Measurements from ENCODE around the gene POLR2F.
"Not testable (repeated sequence)": the region's sequence is repeated elsewhere in the genome, so short reads cannot be mapped to it uniquely, and the experiment has no call there.

The POLR2F gene

DNA sequence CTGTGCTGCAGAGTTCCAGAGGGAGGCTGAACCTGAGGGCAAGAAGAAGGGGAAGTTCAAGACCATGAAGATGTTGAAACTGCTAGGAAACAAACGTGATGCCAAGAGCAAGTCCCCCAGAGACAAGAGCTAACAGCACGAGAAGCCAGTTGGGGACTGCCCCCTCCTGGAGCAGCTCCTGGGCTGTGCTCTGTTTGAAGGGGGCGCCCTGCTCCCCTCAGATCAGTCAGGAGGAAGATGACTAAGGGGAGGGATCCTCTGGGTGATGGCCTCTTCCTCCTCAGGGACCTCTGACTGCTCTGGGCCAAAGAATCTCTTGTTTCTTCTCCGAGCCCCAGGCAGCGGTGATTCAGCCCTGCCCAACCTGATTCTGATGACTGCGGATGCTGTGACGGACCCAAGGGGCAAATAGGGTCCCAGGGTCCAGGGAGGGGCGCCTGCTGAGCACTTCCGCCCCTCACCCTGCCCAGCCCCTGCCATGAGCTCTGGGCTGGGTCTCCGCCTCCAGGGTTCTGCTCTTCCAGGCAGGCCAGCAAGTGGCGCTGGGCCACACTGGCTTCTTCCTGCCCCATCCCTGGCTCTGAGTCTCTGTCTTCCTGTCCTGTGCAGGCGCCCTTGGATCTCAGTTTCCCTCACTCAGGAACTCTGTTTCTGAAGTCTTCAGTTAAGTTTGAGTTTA is 12.7 kb upstream of the POLR2F start:
- TF ChIP-seq, protein P1, sequence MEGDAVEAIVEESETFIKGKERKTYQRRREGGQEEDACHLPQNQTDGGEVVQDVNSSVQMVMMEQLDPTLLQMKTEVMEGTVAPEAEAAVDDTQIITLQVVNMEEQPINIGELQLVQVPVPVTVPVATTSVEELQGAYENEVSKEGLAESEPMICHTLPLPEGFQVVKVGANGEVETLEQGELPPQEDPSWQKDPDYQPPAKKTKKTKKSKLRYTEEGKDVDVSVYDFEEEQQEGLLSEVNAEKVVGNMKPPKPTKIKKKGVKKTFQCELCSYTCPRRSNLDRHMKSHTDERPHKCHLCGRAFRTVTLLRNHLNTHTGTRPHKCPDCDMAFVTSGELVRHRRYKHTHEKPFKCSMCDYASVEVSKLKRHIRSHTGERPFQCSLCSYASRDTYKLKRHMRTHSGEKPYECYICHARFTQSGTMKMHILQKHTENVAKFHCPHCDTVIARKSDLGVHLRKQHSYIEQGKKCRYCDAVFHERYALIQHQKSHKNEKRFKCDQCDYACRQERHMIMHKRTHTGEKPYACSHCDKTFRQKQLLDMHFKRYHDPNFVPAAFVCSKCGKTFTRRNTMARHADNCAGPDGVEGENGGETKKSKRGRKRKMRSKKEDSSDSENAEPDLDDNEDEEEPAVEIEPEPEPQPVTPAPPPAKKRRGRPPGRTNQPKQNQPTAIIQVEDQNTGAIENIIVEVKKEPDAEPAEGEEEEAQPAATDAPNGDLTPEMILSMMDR (IDR thresholded peaks at IDR 0.05; ENCODE audit: low read depth, low read length, missing control alignments): no peak
- H3K4me3 ChIP-seq (ENCODE audit: low read depth, low read length): no peak overlapping the region
- in situ Hi-C loops (cut with HindIII; ENCODE audit: low sequenced_read_pairs): no loop called here
- DNase-seq (ENCODE audit: low read depth): no peak

GRCh38 chr22:37942133-37942532 is 11.4 kb upstream of the POLR2F start:
- DNase-seq (ENCODE audit: low read depth): no peak
- TF ChIP-seq, protein P1 (IDR thresholded peaks at IDR 0.05; ENCODE audit: low read depth, low read length, missing control alignments): no peak
- in situ Hi-C loops (cut with HindIII; ENCODE audit: low sequenced_read_pairs): no loop called here
- H3K4me3 ChIP-seq (ENCODE audit: low read depth, low read length): no peak overlapping the region

DNA sequence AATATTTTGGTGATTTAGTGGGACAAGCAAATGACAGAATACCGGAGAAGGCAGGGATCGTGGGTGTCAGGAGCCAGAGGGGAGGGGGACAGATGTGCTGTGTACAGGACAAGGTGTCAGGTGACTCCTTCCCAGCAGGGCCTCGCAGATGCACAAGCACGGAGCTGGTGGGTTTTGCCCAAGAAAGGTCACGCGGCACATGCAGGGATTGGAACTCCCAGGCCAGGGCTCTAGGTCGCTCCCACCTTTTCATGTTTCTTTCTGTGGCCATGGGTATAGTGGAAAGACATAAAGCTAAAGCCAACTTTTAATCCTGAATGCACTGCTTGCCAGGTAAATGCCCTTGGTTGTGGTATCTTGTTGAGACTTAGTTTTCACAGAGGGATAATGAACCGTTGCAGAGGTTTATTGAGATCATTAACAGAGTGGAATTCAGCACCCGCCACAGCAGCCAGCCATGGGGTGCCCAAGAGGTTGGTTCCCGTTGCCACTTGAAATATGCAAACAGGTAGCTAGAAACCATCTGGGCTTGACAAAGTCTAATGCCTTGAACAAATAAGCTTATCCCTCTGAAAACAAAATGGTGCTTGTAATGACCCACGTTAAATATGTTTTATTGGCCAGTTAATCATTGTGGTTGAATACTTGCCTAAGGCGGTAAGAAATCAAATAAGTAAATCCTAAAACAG is 10.2 kb upstream of the POLR2F start:
- TF ChIP-seq, protein P1 (IDR thresholded peaks at IDR 0.05; ENCODE audit: low read depth, low read length, missing control alignments): no peak
- no peak for DNase-seq (ENCODE audit: low read depth)
- in situ Hi-C loops (cut with HindIII; ENCODE audit: low sequenced_read_pairs): no loop called here

DNA sequence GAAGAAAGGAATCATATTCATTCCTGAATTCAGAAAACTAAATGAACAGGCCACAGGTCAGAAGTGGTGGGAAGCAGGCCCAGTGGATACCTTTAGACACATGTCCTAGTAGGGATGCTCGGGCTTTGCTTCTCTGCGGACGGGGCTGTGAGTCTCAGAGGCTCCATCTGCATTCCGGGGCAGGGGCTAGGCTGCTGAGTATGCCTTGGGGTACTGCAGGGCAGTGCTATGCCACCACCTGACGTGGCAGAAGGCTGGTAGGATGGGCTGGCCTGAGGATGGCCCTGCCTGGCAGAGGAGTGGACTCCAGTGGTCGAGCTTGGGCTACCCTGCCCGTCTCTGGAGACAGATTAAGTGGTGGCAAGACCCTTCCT is 9.7 kb upstream of the POLR2F start:
- TF ChIP-seq, protein P1 (IDR thresholded peaks at IDR 0.05; ENCODE audit: low read depth, low read length, missing control alignments): no peak
- H3K4me3 ChIP-seq (ENCODE audit: low read depth, low read length): no peak overlapping the region

More for the DNA sequence above, 10.2 kb upstream of the POLR2F start:
- H3K4me3 ChIP-seq (ENCODE audit: low read depth, low read length): no peak overlapping the region

GRCh38 chr22:37944423-37944822 is 9.1 kb upstream of the POLR2F start:
- H3K4me3 ChIP-seq (ENCODE audit: low read depth, low read length); in situ Hi-C loops (cut with HindIII; ENCODE audit: low sequenced_read_pairs); DNase-seq (ENCODE audit: low read depth): not testable (repeated sequence)

More for the DNA sequence above, 9.7 kb upstream of the POLR2F start:
- in situ Hi-C loops (cut with HindIII; ENCODE audit: low sequenced_read_pairs): no loop called here
- DNase-seq (ENCODE audit: low read depth): no peak

DNA sequence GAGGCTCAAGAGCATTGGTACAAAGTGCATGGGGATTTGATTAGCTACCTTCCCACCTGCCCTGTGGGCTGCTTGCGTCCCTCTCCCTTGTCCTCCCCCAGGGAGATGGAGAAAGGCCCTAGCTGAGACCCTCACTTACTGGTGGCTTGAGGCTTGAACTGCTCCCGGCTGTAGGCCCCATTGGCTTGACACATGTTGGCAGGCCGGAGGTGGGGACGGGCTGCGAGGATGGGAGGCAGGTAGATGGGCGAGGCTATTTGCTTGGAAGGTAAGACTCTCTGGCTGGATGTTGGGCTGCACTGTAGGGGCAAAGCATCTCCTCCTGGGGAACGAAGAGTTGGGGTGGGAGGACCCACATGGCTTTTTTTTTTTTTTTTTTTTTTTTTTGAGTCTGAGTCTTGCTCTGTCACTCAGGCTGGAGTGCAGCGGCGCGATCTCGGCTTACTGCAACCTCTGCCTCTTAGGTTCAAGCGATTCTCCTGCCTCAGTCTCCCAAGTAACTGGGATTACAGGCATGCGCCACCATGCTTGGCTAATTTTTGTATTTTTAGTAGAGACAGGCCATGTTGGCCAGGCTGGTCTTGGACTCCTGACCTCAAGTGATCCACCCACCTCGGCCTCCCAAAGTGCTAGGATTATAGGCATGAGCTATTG is 6.2 kb upstream of the POLR2F start:
- H3K4me3 ChIP-seq (ENCODE audit: low read depth, low read length); in situ Hi-C loops (cut with HindIII; ENCODE audit: low sequenced_read_pairs); DNase-seq (ENCODE audit: low read depth): not testable (repeated sequence)

DNA sequence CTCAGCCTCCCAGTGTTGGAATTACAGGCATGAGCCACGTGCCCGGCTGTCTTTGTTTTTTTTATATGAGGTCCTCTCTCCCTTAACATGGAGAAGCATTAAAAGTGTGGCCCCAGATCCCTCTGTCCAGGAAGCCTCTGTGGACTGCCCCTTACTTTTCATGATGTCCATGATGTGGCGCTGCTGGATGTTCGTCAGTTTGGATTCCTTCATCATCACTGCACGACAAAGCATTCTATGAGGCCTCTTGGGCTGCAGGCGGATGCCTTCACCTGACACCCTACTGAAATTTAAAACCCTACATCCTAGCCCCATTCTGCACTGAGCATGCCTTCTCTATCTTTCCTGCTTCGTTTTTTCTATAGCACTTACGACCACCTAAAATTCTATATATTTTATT is 2.2 kb upstream of the POLR2F start:
- in situ Hi-C loops (cut with HindIII; ENCODE audit: low sequenced_read_pairs): no loop called here
- no peak for DNase-seq (ENCODE audit: low read depth)
- TF ChIP-seq, protein P1 (IDR thresholded peaks at IDR 0.05; ENCODE audit: low read depth, low read length, missing control alignments): no peak
- no peak overlapping the region for H3K4me3 ChIP-seq (ENCODE audit: low read depth, low read length)

DNA sequence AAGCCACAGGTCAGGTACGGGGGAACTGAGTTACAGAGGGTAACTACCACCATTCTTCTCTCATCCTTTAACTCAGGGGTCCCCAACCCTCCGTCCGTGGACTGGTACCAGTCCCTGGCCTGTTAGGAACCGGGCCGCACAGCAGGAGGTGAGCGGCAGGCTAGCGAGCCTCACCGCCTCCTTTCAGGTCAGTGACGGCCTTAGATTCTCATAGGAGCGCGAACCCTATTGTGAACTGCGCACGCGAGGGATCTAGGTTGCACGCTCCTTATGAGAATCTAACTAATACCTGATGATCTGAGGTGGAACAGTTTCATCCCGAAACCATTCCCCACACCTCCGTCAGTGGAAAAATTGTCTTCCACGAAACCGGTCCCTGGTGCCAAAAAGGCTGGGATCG is 870 bp upstream of the POLR2F start:
- DNase-seq (ENCODE audit: low read depth); in situ Hi-C loops (cut with HindIII; ENCODE audit: low sequenced_read_pairs): not testable (repeated sequence)
- peak overlapping the region; percentile 94 for H3K4me3 ChIP-seq (ENCODE audit: low read depth, low read length)
